HG03103 (cell line): ENCODE results near the gene OPTN.

Source experiments
- ATAC-seq: cut with Tn5 transposase; IDR thresholded peaks from one replicate; pipeline ENCODE4 v1.9.1; 2021; ENCODE audit warnings: low read depth; ENCODE audit not compliant: unreplicated experiment

The OPTN gene

DNA sequence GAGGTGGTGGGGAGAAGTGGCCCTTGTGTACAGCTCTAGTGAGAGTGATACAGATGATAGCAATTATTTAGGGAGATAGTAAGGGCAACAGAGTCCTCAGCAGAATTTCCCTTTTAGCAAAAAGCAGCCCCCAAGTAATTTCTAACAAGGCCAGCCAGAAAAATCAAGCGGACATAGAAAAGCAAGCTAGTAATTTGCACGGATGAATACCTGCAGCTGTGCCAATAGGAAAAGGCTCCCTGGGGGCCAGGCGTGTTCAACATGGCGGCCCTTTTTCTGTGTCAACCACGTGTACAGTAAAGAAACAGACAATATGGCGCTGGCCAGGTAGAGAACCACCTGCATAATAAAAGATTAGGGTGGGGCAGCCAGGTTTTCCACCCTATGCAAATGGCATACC lies 68.8 kb downstream of the OPTN start:
- ATAC-seq, result no peak

DNA sequence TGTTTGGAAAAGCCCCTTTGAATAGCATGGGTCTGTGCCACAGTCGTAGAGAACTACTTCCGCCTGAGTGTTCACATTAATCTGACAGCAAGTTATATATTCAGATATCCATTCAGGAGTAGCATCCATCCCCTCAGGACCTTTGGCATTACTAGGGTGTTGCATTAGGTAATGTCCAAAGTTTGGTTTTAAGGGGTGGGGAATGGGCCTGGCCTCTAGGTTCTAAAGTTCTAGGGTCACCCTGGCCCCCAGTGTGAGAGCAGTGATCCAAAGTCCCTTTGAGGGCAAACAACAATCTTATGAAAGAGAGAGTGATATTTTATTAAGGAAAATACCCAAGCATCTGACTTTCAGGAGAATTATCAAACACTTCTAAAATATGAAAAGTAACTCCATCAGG lies 73.7 kb downstream of the OPTN start:
- no peak for ATAC-seq

DNA sequence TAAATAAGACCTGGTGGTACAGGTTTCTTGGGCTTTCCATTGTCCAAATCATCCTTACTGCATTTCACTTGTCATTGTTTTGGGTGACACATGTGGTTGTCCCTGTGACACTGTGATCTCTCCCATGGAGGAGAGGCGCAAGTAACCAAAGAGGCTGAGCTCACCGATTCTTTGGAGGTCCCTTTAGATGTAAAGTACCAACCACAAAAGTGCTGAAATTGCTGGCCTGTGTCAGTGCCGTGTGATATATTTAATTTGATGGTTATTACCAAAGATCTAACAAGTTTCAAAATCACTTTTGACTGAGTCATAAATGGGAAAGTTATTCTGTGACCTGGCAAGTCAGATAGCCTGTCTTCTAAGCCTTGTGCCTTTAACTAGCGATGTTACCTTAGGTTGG lies 80.8 kb downstream of the OPTN start:
- no peak for ATAC-seq

DNA sequence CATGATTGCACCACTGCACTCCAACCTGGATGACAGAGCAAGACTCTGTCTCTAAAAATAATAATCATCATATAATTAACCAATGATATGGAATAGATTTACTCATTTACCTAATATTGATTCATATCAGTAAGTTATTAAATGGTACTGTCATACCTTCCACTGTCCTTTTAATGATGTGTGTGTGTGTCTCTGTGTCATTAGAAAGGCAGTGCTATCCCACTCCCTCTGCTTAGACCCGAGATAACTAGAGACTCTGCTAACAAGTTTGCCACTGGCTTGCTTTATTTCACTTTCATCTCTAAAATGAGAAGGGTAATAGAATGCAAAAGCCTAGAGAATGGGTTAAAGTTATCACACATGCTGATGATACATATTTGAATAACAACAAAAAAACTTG lies 82.5 kb downstream of the OPTN start:
- ATAC-seq, result no peak

DNA sequence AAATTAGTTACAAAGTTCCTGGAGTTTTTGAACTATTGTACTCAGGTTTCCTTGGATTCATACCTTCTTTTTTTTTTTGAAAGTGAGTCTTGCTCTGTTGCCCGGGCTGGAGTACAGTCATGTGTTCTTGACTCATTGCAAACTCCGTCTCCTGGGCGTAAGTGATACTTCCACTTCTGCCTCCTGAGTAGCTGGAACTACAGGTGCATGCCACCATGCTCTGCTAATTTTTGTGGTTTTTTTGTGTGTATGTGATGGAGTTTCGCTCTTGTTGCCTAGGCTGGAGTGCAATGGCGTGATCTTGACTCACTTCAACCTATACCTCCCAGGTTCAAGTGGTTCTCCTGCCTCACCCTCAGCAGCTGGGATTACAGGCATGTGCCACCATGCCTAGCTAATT lies 83.7 kb downstream of the OPTN start:
- ATAC-seq, result no peak

DNA sequence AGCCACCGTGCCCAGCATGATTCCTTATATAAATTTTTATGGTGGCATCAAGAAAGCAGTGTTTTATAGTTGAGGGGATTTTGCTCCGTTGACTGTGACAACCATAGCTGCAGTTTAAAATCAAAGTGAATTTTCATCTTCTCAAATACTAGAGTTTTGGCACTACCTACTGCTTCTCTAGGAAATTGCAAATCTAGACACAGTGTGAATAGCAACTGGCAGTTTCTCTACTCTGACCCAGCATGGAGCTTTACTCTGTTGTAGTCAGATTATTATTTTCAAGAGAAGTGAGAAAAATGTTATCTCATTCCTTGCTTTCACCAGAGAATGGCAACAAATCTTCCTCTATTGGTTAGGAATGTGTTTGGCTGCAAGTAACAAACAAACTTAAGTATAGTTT lies 84.3 kb downstream of the OPTN start:
- no peak for ATAC-seq

DNA sequence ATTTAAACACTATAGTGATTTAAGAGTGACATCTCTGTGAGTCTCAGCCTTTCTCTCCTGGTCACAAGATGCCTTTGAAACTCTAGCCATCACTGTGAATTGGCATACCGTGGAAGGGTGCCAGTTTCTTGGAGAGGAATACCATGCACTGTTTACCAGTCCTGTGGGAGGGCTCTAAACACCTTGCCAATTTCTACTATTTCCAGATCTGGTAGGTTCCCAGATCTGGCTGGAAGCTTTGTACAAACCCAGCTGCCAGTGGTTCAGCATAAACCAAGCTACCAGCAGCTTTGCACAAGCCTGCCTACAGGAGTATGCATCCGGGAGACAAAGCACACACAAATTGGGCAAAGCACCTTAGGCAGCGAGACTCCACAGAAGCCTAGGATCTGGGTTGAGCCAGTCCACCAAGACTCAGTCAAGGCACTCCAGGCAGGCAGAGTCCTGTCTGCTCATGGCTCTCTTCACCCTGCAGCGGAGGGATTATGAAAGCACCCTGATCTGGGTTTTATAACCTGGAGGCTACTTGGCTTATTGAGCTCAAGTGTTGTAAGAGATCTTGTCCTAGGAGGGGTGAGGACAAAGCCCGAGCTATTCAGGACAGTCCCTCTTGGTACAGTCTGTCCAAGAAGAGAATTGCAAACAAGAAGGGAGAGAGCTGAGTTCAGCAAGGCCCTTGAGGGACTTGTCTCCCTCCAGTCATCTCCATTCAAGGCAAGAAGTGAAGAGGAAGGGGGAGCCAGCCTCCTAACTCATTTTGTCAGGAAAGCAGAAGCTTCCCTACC lies 85.0 kb downstream of the OPTN start:
- no peak for ATAC-seq

DNA sequence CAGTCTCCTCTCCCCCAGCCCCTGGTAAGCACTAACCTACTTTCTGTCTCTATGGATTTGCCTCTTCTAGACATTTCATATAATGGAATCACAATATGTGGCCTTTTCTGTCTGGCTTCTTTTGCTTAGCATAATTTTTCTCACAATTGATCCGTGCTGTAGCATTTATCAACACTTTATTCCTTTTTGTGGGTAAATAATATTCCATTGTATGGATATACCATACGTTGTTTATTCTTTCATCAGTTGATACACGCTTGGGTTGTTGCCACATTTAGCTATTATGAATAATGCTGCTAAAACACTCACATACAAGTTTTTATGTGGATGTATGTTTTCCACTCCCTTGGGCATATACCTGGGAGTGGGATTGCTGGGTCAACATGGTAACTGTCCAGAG lies 87.2 kb downstream of the OPTN start:
- no peak for ATAC-seq
